SK-N-SH treated with all-trans-retinoic acid at 6 μM for 48 hours (cell line): ENCODE measurements around the gene FCHSD2.

Experiments used
- ATAC-seq: fragments of 200-7000 bp; cut with Tn5 transposase; 3 replicates; pipeline ENCODE4 v1.9.1; 2020; ENCODE audit warnings: mild to moderate bottlenecking, moderate library complexity
- ARNTL ChIP-seq: fragments of 450-650 bp; formaldehyde crosslinking; IDR thresholded peaks from 2 replicates; pipeline ENCODE4 v1.5.0; 2020; ENCODE audit warnings: low read depth, mild to moderate bottlenecking, moderate library complexity, borderline replicate concordance
- BACH2 ChIP-seq: fragments of 250-450 bp; sonication (Bioruptor Pico); IDR thresholded peaks from 2 replicates; pipeline ENCODE4 v1.9.0; 2021; ENCODE audit warnings: mild to moderate bottlenecking, borderline replicate concordance
- ESRRG ChIP-seq: fragments of 250-450 bp; sonication (Bioruptor Pico); IDR thresholded peaks from 2 replicates; pipeline ENCODE4 v1.6.1; 2021; ENCODE audit warnings: mild to moderate bottlenecking
- OSR1 ChIP-seq: fragments of 250-450 bp; sonication (Bioruptor Pico); IDR thresholded peaks from 2 replicates; pipeline ENCODE4 v1.8.0; 2022; ENCODE audit warnings: moderate library complexity, mild to moderate bottlenecking, inconsistent platforms
- PPARA ChIP-seq: fragments of 250-450 bp; sonication (Bioruptor Pico); IDR thresholded peaks from 2 replicates; pipeline ENCODE4 v1.5.0; 2020; ENCODE audit warnings: mild to moderate bottlenecking, borderline replicate concordance
- SNAI2 ChIP-seq: fragments of 250-450 bp; sonication (Bioruptor Pico); IDR thresholded peaks from 2 replicates; pipeline ENCODE4 v1.5.0; 2020; ENCODE audit warnings: mild to moderate bottlenecking, moderate library complexity
- TCF4 ChIP-seq: fragments of 250-450 bp; sonication (Bioruptor Pico); IDR thresholded peaks from 2 replicates; pipeline ENCODE4 v1.8.0; 2021; ENCODE audit warnings: mild to moderate bottlenecking, moderate library complexity, borderline replicate concordance
- TOX ChIP-seq: fragments of 250-450 bp; sonication (Bioruptor Pico); IDR thresholded peaks from 2 replicates; pipeline ENCODE4 v1.8.0; 2021; ENCODE audit warnings: mild to moderate bottlenecking, moderate library complexity, borderline replicate concordance
- ZC3H10 ChIP-seq: fragments of 250-450 bp; sonication (Bioruptor Pico); IDR thresholded peaks from 2 replicates; pipeline ENCODE4 v1.5.1; 2021; ENCODE audit warnings: mild to moderate bottlenecking, moderate library complexity
- ZFP3 ChIP-seq: fragments of 250-450 bp; sonication (Bioruptor Pico); IDR thresholded peaks from 2 replicates; pipeline ENCODE4 v1.5.0; 2020; ENCODE audit warnings: mild to moderate bottlenecking, moderate library complexity
- ZNF565 ChIP-seq: fragments of 450-650 bp; formaldehyde crosslinking; conservative IDR thresholded peaks from 2 replicates; pipeline ENCODE4 v1.5.0; 2020; ENCODE audit warnings: low read depth, mild to moderate bottlenecking, moderate library complexity
- TF ChIP-seq, protein P1 (sequence below): fragments of 250-450 bp; sonication (Bioruptor Pico); IDR thresholded peaks from 2 replicates; pipeline ENCODE4 v1.8.0; 2021; ENCODE audit warnings: low read depth, mild to moderate bottlenecking, moderate library complexity, borderline replicate concordance
- TF ChIP-seq, protein P2 (sequence below): fragments of 250-450 bp; sonication (Bioruptor Pico); IDR thresholded peaks from 2 replicates; pipeline ENCODE4 v1.5.0; 2020; ENCODE audit warnings: mild to moderate bottlenecking, moderate library complexity
- TF ChIP-seq, protein P3 (sequence below): fragments of 250-450 bp; sonication (Bioruptor Pico); IDR thresholded peaks from 2 replicates; pipeline ENCODE4 v1.5.1; 2021; ENCODE audit warnings: mild to moderate bottlenecking, moderate library complexity
- TF ChIP-seq, protein P4 (sequence below): fragments of 250-450 bp; sonication (Bioruptor Pico); IDR thresholded peaks from 2 replicates; pipeline ENCODE4 v1.5.1; 2020; ENCODE audit warnings: low read depth, mild to moderate bottlenecking, moderate library complexity
- TF ChIP-seq, protein P5 (sequence below): fragments of 250-450 bp; sonication (Bioruptor Pico); IDR thresholded peaks from 2 replicates; pipeline ENCODE4 v1.8.0; 2020; ENCODE audit warnings: mild to moderate bottlenecking, moderate library complexity, borderline replicate concordance

The FCHSD2 gene

DNA sequence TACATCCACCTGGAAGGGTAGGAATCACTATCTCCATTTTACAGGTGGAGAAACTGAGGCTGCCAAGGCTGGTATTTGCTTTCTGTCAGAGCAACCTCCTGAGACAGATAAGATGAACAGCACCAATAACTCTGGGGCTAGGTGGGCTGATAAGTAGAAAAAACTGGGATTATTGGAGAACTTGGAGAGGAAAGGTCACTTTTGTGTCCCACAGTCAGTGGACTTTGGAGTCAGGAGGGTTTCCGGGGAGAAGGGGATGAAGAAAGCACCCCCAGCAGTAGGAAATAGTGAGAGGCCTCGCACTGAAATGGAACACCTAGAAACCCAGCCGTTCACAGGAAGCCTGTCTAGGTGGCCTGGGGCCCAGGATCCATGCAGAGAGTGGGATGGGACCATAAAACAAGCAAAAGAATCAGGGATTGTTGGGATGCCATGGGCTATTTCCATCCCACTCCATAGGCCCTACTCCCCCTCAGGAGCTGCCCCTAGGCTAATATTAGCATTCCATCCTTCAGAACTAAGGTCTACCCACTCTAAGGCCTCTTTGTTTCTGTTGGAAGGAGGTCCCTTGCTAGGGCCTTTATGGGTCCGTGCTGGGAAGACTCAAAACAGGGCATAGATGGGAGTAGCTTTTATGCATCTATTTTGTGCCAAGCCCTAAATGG, 31.0 kb upstream of the FCHSD2 start:
- TF ChIP-seq, protein P1, sequence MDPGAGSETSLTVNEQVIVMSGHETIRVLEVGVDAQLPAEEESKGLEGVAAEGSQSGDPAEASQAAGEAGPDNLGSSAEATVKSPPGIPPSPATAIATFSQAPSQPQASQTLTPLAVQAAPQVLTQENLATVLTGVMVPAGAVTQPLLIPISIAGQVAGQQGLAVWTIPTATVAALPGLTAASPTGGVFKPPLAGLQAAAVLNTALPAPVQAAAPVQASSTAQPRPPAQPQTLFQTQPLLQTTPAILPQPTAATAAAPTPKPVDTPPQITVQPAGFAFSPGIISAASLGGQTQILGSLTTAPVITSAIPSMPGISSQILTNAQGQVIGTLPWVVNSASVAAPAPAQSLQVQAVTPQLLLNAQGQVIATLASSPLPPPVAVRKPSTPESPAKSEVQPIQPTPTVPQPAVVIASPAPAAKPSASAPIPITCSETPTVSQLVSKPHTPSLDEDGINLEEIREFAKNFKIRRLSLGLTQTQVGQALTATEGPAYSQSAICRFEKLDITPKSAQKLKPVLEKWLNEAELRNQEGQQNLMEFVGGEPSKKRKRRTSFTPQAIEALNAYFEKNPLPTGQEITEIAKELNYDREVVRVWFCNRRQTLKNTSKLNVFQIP (CRISPR knock-in tag) = no peak
- TF ChIP-seq, protein P2, sequence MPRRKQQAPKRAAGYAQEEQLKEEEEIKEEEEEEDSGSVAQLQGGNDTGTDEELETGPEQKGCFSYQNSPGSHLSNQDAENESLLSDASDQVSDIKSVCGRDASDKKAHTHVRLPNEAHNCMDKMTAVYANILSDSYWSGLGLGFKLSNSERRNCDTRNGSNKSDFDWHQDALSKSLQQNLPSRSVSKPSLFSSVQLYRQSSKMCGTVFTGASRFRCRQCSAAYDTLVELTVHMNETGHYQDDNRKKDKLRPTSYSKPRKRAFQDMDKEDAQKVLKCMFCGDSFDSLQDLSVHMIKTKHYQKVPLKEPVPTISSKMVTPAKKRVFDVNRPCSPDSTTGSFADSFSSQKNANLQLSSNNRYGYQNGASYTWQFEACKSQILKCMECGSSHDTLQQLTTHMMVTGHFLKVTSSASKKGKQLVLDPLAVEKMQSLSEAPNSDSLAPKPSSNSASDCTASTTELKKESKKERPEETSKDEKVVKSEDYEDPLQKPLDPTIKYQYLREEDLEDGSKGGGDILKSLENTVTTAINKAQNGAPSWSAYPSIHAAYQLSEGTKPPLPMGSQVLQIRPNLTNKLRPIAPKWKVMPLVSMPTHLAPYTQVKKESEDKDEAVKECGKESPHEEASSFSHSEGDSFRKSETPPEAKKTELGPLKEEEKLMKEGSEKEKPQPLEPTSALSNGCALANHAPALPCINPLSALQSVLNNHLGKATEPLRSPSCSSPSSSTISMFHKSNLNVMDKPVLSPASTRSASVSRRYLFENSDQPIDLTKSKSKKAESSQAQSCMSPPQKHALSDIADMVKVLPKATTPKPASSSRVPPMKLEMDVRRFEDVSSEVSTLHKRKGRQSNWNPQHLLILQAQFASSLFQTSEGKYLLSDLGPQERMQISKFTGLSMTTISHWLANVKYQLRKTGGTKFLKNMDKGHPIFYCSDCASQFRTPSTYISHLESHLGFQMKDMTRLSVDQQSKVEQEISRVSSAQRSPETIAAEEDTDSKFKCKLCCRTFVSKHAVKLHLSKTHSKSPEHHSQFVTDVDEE (CRISPR knock-in tag) = no peak
- TF ChIP-seq ESRRG (CRISPR knock-in tag) (no peak), ZC3H10 (CRISPR knock-in tag) (no peak), PPARA (CRISPR knock-in tag) (no peak), ARNTL (no peak), ZFP3 (CRISPR knock-in tag) (no peak), SNAI2 (no peak), ZNF565 (CRISPR knock-in tag) (no peak)
- TF ChIP-seq, all 23 proteins: peak for 0
- ATAC-seq = no peak

DNA sequence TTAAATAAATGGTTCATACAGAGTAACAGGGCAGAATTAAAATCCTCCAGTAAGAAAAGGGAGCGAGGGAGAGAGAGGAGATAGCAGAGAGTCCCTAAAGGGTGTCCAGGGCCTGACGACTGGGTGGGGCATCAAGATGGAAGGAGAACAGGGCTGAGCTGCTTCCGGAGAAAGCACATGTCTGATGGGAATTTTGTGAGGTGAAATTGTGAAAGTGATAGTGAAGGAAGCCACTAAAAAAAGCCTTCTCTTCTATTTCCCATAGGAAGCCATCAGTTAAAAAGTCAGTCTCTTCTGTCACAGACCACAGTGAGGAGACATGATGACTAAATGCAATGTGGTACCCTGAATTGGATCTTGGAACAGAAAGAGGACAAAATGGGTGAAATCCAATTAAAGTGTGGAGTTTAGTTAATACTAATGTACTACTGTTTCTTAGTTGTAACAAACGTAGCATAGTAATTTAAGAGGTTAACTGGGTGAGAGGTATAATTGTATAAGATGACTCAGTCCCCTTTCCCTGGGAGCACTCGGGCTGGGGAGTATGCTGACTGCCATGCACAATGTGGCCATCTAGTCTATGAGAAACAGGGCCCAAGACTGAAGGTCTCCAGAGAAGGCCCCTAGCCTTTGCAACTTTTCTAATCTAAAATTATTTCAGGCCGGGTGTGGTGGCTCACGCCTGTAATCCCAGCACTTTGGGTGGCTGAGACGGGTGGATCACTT, 29.5 kb upstream of the FCHSD2 start:
- TF ChIP-seq OSR1 (no peak), ZNF565 (CRISPR knock-in tag) (no peak), BACH2 (CRISPR knock-in tag) (no peak), ZFP3 (CRISPR knock-in tag) (no peak), ZC3H10 (CRISPR knock-in tag) (no peak), ARNTL (no peak), TOX (CRISPR knock-in tag) (no peak), ESRRG (CRISPR knock-in tag) (no peak), TCF4 (CRISPR knock-in tag) (no peak)
- TF ChIP-seq, protein P3, sequence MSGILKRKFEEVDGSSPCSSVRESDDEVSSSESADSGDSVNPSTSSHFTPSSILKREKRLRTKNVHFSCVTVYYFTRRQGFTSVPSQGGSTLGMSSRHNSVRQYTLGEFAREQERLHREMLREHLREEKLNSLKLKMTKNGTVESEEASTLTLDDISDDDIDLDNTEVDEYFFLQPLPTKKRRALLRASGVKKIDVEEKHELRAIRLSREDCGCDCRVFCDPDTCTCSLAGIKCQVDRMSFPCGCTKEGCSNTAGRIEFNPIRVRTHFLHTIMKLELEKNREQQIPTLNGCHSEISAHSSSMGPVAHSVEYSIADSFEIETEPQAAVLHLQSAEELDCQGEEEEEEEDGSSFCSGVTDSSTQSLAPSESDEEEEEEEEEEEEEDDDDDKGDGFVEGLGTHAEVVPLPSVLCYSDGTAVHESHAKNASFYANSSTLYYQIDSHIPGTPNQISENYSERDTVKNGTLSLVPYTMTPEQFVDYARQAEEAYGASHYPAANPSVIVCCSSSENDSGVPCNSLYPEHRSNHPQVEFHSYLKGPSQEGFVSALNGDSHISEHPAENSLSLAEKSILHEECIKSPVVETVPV (CRISPR knock-in tag) = no peak
- TF ChIP-seq, protein P4, sequence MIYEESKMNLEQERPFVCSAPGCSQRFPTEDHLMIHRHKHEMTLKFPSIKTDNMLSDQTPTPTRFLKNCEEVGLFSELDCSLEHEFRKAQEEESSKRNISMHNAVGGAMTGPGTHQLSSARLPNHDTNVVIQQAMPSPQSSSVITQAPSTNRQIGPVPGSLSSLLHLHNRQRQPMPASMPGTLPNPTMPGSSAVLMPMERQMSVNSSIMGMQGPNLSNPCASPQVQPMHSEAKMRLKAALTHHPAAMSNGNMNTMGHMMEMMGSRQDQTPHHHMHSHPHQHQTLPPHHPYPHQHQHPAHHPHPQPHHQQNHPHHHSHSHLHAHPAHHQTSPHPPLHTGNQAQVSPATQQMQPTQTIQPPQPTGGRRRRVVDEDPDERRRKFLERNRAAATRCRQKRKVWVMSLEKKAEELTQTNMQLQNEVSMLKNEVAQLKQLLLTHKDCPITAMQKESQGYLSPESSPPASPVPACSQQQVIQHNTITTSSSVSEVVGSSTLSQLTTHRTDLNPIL (CRISPR knock-in tag) = no peak
- TF ChIP-seq, protein P2 (CRISPR knock-in tag) = no peak
- TF ChIP-seq, protein P5, sequence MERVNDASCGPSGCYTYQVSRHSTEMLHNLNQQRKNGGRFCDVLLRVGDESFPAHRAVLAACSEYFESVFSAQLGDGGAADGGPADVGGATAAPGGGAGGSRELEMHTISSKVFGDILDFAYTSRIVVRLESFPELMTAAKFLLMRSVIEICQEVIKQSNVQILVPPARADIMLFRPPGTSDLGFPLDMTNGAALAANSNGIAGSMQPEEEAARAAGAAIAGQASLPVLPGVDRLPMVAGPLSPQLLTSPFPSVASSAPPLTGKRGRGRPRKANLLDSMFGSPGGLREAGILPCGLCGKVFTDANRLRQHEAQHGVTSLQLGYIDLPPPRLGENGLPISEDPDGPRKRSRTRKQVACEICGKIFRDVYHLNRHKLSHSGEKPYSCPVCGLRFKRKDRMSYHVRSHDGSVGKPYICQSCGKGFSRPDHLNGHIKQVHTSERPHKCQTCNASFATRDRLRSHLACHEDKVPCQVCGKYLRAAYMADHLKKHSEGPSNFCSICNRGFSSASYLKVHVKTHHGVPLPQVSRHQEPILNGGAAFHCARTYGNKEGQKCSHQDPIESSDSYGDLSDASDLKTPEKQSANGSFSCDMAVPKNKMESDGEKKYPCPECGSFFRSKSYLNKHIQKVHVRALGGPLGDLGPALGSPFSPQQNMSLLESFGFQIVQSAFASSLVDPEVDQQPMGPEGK (CRISPR knock-in tag) = no peak
- ATAC-seq = no peak
